HepG2 (cell line): ENCODE results near the gene KXD1. TPM values are rescaled to one million over a fixed set of nuclear protein-coding genes. Genes with fewer than 3 reads are reported as not detected.

ENCODE experiments used
- ATAC-seq: fragments of 200-7000 bp; cut with Tn5 transposase; 3 replicates; pipeline ENCODE4 v1.9.1; 2020; ENCODE audit warnings: mild to moderate bottlenecking, moderate library complexity
- BruUV-seq: library from RNA; stranded (reverse); fragments of 400-500 nt; replicated peaks from 2 replicates; lab custom pipeline; 2021; lab: Mats Ljungman, UMichigan
- CTCF ChIA-PET: fragments of 300-600 bp; formaldehyde crosslinking; extraction: SDS; loops from one replicate; lab custom pipeline; 2021; ENCODE audit warnings: low total read pairs, inconsistent platforms, low intra/inter-chr PET ratio; lab: Yijun Ruan, JAX
- POLR2A ChIA-PET: fragments of 350-600 bp; sonication (Branson Sonifier 250); formaldehyde crosslinking; loops from one replicate; lab custom pipeline; 2020; ENCODE audit warnings: antibody characterized with exemption, inconsistent platforms; lab: Yijun Ruan, JAX
- DNase-seq: peaks from one replicate; pipeline ENCODE4 v3.0.0-alpha.2; 2015; ENCODE audit warnings: low spot score
- FAIRE-seq: peaks from 3 replicates; lab custom pipeline; 2011; peaks lifted over from hg19 to GRCh38; lab: Jason Lieb, UNC
- H2AFZ ChIP-seq: one replicate; pipeline ENCODE4 v1.6.1; 2011; ENCODE audit warnings: low read length, inconsistent platforms
- H3K27ac ChIP-seq: fragments of 300-600 bp; 3 replicates; pipeline ENCODE4 v1.8.0; 2011; ENCODE audit warnings: mixed run types, mild to moderate bottlenecking, mixed read lengths, low read length, inconsistent platforms; ENCODE audit not compliant: insufficient read depth; ENCODE audit errors: extremely low read length
- H3K27me3 ChIP-seq, 2 experiments: fragments of 200-600 bp in 1 of 2; 2 replicates in 1 of 2; 3 replicates in 1 of 2; pipeline versions ENCODE4 v1.6.0 to v1.8.0; 2011; ENCODE audit warnings: low read length in 2 of 2, mild to moderate bottlenecking in 2 of 2, moderate library complexity in 2 of 2, inconsistent platforms in 1 of 2; ENCODE audit not compliant: insufficient read depth in 2 of 2, control insufficient read depth in 1 of 2
- H3K36me3 ChIP-seq, 2 experiments: fragments of 200-600 bp in 1 of 2; replicated peaks in 1 of 2; 2 replicates in 1 of 2; 3 replicates in 1 of 2; pipeline versions ENCODE4 v1.5.1 to v1.8.0; 2011; ENCODE audit warnings: low read length in 2 of 2, inconsistent platforms in 1 of 2; ENCODE audit not compliant: insufficient read depth in 2 of 2, control insufficient read depth in 1 of 2
- H3K4me1 ChIP-seq: 2 replicates; pipeline ENCODE4 v1.5.1; 2012; ENCODE audit warnings: low read length, inconsistent platforms; ENCODE audit not compliant: insufficient read depth
- H3K4me2 ChIP-seq: 2 replicates; pipeline ENCODE4 v1.6.0; 2011; ENCODE audit warnings: low read depth, low read length, inconsistent platforms
- H3K4me3 ChIP-seq, 3 experiments: fragments of 200-600 bp in 1 of 3; sonication (generic), shearing (Covaris generic) in 1 of 3; replicated peaks in 1 of 3; 2 replicates each; pipeline ENCODE4 v1.5.1; 2011 to 2016; ENCODE audit warnings: low read length in 3 of 3, inconsistent platforms in 2 of 3, low read depth in 2 of 3, mild to moderate bottlenecking in 2 of 3, control low read depth in 1 of 3, mixed read lengths in 1 of 3; ENCODE audit not compliant: insufficient read depth in 1 of 3
- H3K79me2 ChIP-seq: one replicate; pipeline ENCODE4 v1.6.1; 2011; ENCODE audit warnings: low read length, inconsistent platforms; ENCODE audit not compliant: insufficient read depth
- H3K9ac ChIP-seq: 2 replicates; pipeline ENCODE4 v1.6.0; 2011; ENCODE audit warnings: mild to moderate bottlenecking, low read depth, low read length, inconsistent platforms; ENCODE audit not compliant: insufficient read depth
- H3K9me3 ChIP-seq: 2 replicates; pipeline ENCODE4 v1.5.1; 2012; ENCODE audit warnings: mild to moderate bottlenecking, low read length
- H4K20me1 ChIP-seq: 2 replicates; pipeline ENCODE4 v1.6.0; 2011; ENCODE audit warnings: inconsistent platforms, mild to moderate bottlenecking, low read length, moderate library complexity; ENCODE audit not compliant: insufficient read depth
- AGO2 ChIP-seq: fragments of 200-400 bp; formaldehyde crosslinking; optimal IDR thresholded peaks from 2 replicates; pipeline ENCODE3; 2017; ENCODE audit warnings: mild to moderate bottlenecking, low read depth, low read length, moderate library complexity
- GATA4 ChIP-seq: sonication (generic); IDR thresholded peaks from 2 replicates; pipeline ENCODE4 v1.6.1; 2016; ENCODE audit warnings: antibody characterized with exemption, low read depth, borderline replicate concordance
- IRF2 ChIP-seq: IDR thresholded peaks from 2 replicates; pipeline ENCODE4 v1.6.1; 2018; ENCODE audit warnings: missing genetic modification reagents, missing compliant biosample characterization
- KMT2A ChIP-seq: sonication (generic); formaldehyde crosslinking; IDR thresholded peaks from 2 replicates; pipeline ENCODE4 v1.4.0; 2020; ENCODE audit warnings: missing genetic modification reagents
- RXRA ChIP-seq: sonication (generic); formaldehyde crosslinking; IDR thresholded peaks from 2 replicates; pipeline ENCODE4 v1.5.1; 2020; ENCODE audit warnings: missing genetic modification reagents
- SATB2 ChIP-seq: sonication (generic); formaldehyde crosslinking; IDR thresholded peaks from 2 replicates; pipeline ENCODE4 v1.5.0; 2020; ENCODE audit warnings: missing genetic modification reagents
- SIN3A ChIP-seq: IDR thresholded peaks from 2 replicates; pipeline ENCODE4 v1.6.1; 2011; ENCODE audit warnings: low read depth, mild to moderate bottlenecking, control low read depth, low read length, borderline replicate concordance
- SOX6 ChIP-seq, 2 experiments: fragments of 450-650 bp in 1 of 2; sonication (generic) in 1 of 2; formaldehyde crosslinking in 1 of 2; IDR thresholded peaks; 2 replicates each; pipeline versions ENCODE4 v1.4.0 to v1.6.1; 2017 to 2020; ENCODE audit warnings: antibody characterized with exemption in 1 of 2, mild to moderate bottlenecking in 1 of 2, missing genetic modification reagents in 1 of 2
- SRSF9 ChIP-seq: fragments of 200-400 bp; formaldehyde crosslinking; IDR thresholded peaks from 2 replicates; pipeline ENCODE4 v1.6.1; 2018; ENCODE audit warnings: borderline replicate concordance, mild to moderate bottlenecking, low read depth, low read length; ENCODE audit not compliant: insufficient read depth, poor library complexity, severe bottlenecking
- U2AF2 ChIP-seq: fragments of 200-400 bp; formaldehyde crosslinking; IDR thresholded peaks from 2 replicates; pipeline ENCODE4 v1.6.1; 2017; ENCODE audit warnings: low read depth, mild to moderate bottlenecking, low read length
- ZBTB38 ChIP-seq: sonication (generic); formaldehyde crosslinking; IDR thresholded peaks from 2 replicates; pipeline ENCODE4 v1.5.1; 2020; ENCODE audit warnings: mild to moderate bottlenecking, missing genetic modification reagents
- ZFP36L1 ChIP-seq: sonication (generic); formaldehyde crosslinking; IDR thresholded peaks from 2 replicates; pipeline ENCODE4 v1.8.0; 2022; ENCODE audit warnings: mild to moderate bottlenecking, missing genetic modification reagents, moderate library complexity
- ZFP36L2 ChIP-seq: sonication (generic); formaldehyde crosslinking; IDR thresholded peaks from 2 replicates; pipeline ENCODE4 v1.4.0; 2020; ENCODE audit warnings: missing genetic modification reagents
- ZFY ChIP-seq: sonication (generic); formaldehyde crosslinking; IDR thresholded peaks from 2 replicates; pipeline ENCODE4 v1.4.0; 2020; ENCODE audit warnings: missing genetic modification reagents
- ZNF281 ChIP-seq: sonication (generic); formaldehyde crosslinking; IDR thresholded peaks from 2 replicates; pipeline ENCODE4 v1.4.0; 2020; ENCODE audit warnings: missing genetic modification reagents, borderline replicate concordance
- ZNF34 ChIP-seq: sonication (generic); formaldehyde crosslinking; IDR thresholded peaks from 2 replicates; pipeline ENCODE4 v1.4.0; 2020; ENCODE audit warnings: mild to moderate bottlenecking, missing genetic modification reagents, borderline replicate concordance
- ZNF350 ChIP-seq: sonication (generic); formaldehyde crosslinking; IDR thresholded peaks from 2 replicates; pipeline ENCODE4 v1.4.0; 2020; ENCODE audit warnings: mild to moderate bottlenecking, low read depth, missing genetic modification reagents, borderline replicate concordance
- ZNF850 ChIP-seq: sonication (generic); formaldehyde crosslinking; conservative IDR thresholded peaks from 2 replicates; pipeline ENCODE4 v1.9.0; 2021; ENCODE audit warnings: mild to moderate bottlenecking, missing genetic modification reagents
- ZSCAN12 ChIP-seq: sonication (generic); formaldehyde crosslinking; IDR thresholded peaks from 2 replicates; pipeline ENCODE4 v1.9.0; 2021; ENCODE audit warnings: mild to moderate bottlenecking, missing genetic modification reagents
- ZSCAN21 ChIP-seq: sonication (generic); formaldehyde crosslinking; IDR thresholded peaks from 2 replicates; pipeline ENCODE4 v1.8.0; 2022; ENCODE audit warnings: mild to moderate bottlenecking, missing genetic modification reagents, moderate library complexity, borderline replicate concordance
- WGBS: methylation state at CpG from one replicate; pipeline ENCODE4 v1.1.6; 2017; ENCODE audit warnings: low lambda C conversion rate; 5-methylcytosine and 5-hydroxymethylcytosine counted together
- in situ Hi-C: cut with HindIII; loops from 2 replicates; pipeline ENCODE4 v1.10.0; 2017; ENCODE audit warnings: low pct_unique_long_range_greater_than_20kb; ENCODE audit not compliant: extremely low pct_ligation_motif_present
- intact Hi-C: fragments of 100-400 bp; cut with micrococcal nuclease; formaldehyde crosslinking; loops from one replicate; pipeline ENCODE4 v1.10.0; 2022; ENCODE audit not compliant: unreplicated experiment
- polyA plus RNA-seq, 8 experiments: library from polyadenylated mRNA; depleted of rRNA in 3 of 8; stranded (reverse) in 7 of 8; unstranded in 1 of 8; fragments of >200 nt; fragmentation: Illumina TruSeq in 4 of 8; extraction: Trizol in 4 of 8; gene quantifications; 2 replicates each; pipeline versions ENCODE4 v1.2.1 to v1.2.3, GENCODE V29; 2011 to 2016; ENCODE audit warnings: low read depth in 4 of 8, missing spikeins in 1 of 8, mixed read lengths in 1 of 8; ENCODE audit not compliant: insufficient read depth in 1 of 8
- total RNA-seq, 5 experiments: library from RNA; depleted of rRNA; stranded (reverse); fragments of >200 nt; fragmentation: Illumina TruSeq; extraction: Trizol; gene quantifications; 2 replicates each; pipeline ENCODE4 v1.2.3, GENCODE V29; 2016; ENCODE audit warnings: low read depth in 1 of 5
- TF ChIP-seq, protein P1 (sequence below): sonication (generic); formaldehyde crosslinking; conservative IDR thresholded peaks from 2 replicates; pipeline ENCODE4 v1.4.0; 2020; ENCODE audit warnings: mild to moderate bottlenecking, missing genetic modification reagents, moderate library complexity

The KXD1 gene
- total and polyA plus RNA-seq, 2 of the 13 experiments (the other 11 are each of a cell fraction or from before 2014, with no cell fraction given), result 44.6 to 143 TPM

GRCh38 chr19:18538115-18538514 lies 19.6 kb upstream of the KXD1 start:
- Histone ChIP-seq H3K36me3 (peaks cover 5 to 26% of the 10 kb centered on the region in 2 experiments), H3K79me2 (peaks cover 9% of the 10 kb centered on the region), H3K27me3 (no peaks in the 10 kb centered on the region; a peak in 1 of 5 replicates), H3K4me1 (peaks cover 10% of the 10 kb centered on the region; the same call in 1 of the 2 replicates), H2AFZ (no peak overlapping the region), H3K9me3 (no peaks in the 10 kb centered on the region), H3K27ac (no peak overlapping the region), H3K9ac (no peak overlapping the region), H3K4me3 (no peak overlapping the region), H3K4me2 (no peak overlapping the region), H4K20me1 (no peaks in the 10 kb centered on the region)
- POLR2A ChIA-PET, result no interaction called here
- BruUV-seq, result no TSS peak
- no peak for DNase-seq
- intact Hi-C loops, result no loop called here
- FAIRE-seq, result no peak
- peak; percentile 21; the same call in 1 of the 3 replicates for ATAC-seq
- WGBS, result 94% methylated on average over 7 of the region's 22 CpGs
- in situ Hi-C loops, result no loop called here
- CTCF ChIA-PET, result no interaction called here
- TF ChIP-seq ZNF281 (CRISPR knock-in tag) (no peak), GATA4 (no peak), ZFY (CRISPR knock-in tag) (no peak), IRF2 (CRISPR knock-in tag) (no peak), SIN3A (no peak), ZBTB38 (CRISPR knock-in tag) (peak; percentile 57; the same call in 1 of the 2 replicates), SATB2 (CRISPR knock-in tag) (no peak), AGO2 (peak; percentile 38), ZNF850 (CRISPR knock-in tag) (no peak), ZNF350 (CRISPR knock-in tag) (no peak), RXRA (CRISPR knock-in tag) (no peak), ZSCAN21 (CRISPR knock-in tag) (no peak), KMT2A (CRISPR knock-in tag) (no peak), ZNF34 (CRISPR knock-in tag) (no peak), ZFP36L1 (no peak), ZSCAN12 (CRISPR knock-in tag) (no peak), SOX6 (IDR thresholded peaks at IDR 0.05) (no peak), SOX6 (CRISPR knock-in tag; IDR thresholded peaks at IDR 0.05) (no peak), U2AF2 (no peak), ZFP36L2 (CRISPR knock-in tag) (no peak), SRSF9 (no peak)
- TF ChIP-seq, protein P1, sequence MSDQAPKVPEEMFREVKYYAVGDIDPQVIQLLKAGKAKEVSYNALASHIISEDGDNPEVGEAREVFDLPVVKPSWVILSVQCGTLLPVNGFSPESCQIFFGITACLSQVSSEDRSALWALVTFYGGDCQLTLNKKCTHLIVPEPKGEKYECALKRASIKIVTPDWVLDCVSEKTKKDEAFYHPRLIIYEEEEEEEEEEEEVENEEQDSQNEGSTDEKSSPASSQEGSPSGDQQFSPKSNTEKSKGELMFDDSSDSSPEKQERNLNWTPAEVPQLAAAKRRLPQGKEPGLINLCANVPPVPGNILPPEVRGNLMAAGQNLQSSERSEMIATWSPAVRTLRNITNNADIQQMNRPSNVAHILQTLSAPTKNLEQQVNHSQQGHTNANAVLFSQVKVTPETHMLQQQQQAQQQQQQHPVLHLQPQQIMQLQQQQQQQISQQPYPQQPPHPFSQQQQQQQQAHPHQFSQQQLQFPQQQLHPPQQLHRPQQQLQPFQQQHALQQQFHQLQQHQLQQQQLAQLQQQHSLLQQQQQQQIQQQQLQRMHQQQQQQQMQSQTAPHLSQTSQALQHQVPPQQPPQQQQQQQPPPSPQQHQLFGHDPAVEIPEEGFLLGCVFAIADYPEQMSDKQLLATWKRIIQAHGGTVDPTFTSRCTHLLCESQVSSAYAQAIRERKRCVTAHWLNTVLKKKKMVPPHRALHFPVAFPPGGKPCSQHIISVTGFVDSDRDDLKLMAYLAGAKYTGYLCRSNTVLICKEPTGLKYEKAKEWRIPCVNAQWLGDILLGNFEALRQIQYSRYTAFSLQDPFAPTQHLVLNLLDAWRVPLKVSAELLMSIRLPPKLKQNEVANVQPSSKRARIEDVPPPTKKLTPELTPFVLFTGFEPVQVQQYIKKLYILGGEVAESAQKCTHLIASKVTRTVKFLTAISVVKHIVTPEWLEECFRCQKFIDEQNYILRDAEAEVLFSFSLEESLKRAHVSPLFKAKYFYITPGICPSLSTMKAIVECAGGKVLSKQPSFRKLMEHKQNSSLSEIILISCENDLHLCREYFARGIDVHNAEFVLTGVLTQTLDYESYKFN (CRISPR knock-in tag), result no peak
